ENCODE results near the gene NAA38. TPM values are rescaled to one million over a fixed set of nuclear protein-coding genes. Genes with fewer than 3 reads are reported as not detected.

Gene NAA38
- total RNA-seq, 4 donors from 2014 or later = 24.6 to 180 (median 79.6) TPM

DNA sequence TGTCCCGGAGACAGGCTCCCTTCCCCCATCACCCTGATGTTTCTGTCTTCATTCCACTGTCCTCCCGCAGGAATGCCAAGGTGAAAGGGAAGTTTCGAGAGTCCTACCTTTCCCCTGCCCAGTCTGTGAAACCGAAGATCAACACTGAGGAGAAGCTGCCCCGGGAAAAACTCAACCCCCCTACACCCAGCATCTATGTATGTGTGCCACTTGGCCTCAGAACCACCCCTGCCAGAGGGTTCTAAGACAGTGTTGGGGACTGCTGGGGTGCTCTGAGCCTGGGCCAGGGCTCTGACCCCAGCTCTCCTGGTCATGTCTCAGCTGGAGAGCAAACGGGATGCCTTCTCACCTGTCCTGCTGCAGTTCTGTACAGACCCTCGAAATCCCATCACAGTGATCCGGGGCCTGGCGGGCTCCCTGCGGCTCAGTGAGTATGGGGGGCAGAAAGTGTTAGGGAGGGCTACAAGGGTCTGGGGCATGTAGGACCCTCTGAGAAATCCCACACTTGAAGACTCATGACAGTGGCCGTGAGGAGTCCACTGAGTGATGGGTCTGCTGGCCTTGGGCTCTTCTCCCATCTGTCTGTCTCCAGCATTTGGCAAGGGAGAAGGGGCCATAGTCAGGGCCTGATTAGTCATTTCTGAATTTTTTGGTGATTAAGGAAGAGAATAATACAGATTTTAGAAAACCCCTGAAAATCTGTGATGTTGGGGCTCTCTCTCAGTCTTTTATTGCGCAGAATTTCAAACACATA is 7.4 kb downstream of the NAA38 start:
- no peak for TF ChIP-seq POLR2A (IDR thresholded peaks at IDR 0.05)
- TF ChIP-seq, protein P1, sequence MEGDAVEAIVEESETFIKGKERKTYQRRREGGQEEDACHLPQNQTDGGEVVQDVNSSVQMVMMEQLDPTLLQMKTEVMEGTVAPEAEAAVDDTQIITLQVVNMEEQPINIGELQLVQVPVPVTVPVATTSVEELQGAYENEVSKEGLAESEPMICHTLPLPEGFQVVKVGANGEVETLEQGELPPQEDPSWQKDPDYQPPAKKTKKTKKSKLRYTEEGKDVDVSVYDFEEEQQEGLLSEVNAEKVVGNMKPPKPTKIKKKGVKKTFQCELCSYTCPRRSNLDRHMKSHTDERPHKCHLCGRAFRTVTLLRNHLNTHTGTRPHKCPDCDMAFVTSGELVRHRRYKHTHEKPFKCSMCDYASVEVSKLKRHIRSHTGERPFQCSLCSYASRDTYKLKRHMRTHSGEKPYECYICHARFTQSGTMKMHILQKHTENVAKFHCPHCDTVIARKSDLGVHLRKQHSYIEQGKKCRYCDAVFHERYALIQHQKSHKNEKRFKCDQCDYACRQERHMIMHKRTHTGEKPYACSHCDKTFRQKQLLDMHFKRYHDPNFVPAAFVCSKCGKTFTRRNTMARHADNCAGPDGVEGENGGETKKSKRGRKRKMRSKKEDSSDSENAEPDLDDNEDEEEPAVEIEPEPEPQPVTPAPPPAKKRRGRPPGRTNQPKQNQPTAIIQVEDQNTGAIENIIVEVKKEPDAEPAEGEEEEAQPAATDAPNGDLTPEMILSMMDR (IDR thresholded peaks at IDR 0.05) = no peak
- no peak for DNase-seq
- 88 to 90% methylated on average over 10 to 12 of the region's 12 CpGs for WGBS, 2 donors
- Histone ChIP-seq H3K27me3 (no peaks in the 10 kb centered on the region), H3K9me3 (no peaks in the 10 kb centered on the region), H3K4me1 (peaks cover 9 to 19% of the 10 kb centered on the region in 2 donors), H3K36me3 (peaks cover 61 to 68% of the 10 kb centered on the region in 2 donors), H3K27ac (no peak overlapping the region), H3K4me3 (replicated peaks in 1 of 3) (no peak overlapping the region)
- intact Hi-C loops (cut with DNase I) = loop anchor here (10.0 kb wide), 1 partner anchor 295 kb away; no protein-coding TSS in a partner anchor

DNA sequence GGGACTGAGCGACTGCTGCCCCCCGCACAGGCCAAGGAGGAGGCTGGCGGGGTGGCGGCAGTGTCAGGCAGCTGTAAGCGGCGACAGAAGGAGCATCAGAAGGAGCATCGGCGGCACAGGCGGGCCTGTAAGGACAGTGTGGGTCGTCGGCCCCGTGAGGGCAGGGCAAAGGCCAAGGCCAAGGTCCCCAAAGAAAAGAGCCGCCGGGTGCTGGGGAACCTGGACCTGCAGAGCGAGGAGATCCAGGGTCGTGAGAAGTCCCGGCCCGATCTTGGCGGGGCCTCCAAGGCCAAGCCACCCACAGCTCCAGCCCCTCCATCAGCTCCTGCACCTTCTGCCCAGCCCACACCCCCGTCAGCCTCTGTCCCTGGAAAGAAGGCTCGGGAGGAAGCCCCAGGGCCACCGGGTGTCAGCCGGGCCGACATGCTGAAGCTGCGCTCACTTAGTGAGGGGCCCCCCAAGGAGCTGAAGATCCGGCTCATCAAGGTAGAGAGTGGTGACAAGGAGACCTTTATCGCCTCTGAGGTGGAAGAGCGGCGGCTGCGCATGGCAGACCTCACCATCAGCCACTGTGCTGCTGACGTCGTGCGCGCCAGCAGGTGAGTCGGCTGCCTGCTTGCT is 8.1 kb downstream of the NAA38 start:
- DNase-seq = no peak
- no peaks in the 10 kb centered on the region for H3K27me3 ChIP-seq
- no peaks in the 10 kb centered on the region for H3K9me3 ChIP-seq
- no peak overlapping the region for H3K27ac ChIP-seq
- TF ChIP-seq, protein P1 (IDR thresholded peaks at IDR 0.05) = no peak
- TF ChIP-seq POLR2A (IDR thresholded peaks at IDR 0.05) = no peak
- peaks cover 10 to 20% of the 10 kb centered on the region in 2 donors for H3K4me1 ChIP-seq
- intact Hi-C loops (cut with DNase I) = loop anchor here (10.0 kb wide), 1 partner anchor 296 kb away; no protein-coding TSS in a partner anchor
- H3K36me3 ChIP-seq = peaks cover 61 to 68% of the 10 kb centered on the region in 2 donors
- WGBS, 2 donors = 88 to 91% methylated on average over 29 to 34 of the region's 35 CpGs
- no peak overlapping the region for H3K4me3 ChIP-seq (replicated peaks in 1 of 3)

DNA sequence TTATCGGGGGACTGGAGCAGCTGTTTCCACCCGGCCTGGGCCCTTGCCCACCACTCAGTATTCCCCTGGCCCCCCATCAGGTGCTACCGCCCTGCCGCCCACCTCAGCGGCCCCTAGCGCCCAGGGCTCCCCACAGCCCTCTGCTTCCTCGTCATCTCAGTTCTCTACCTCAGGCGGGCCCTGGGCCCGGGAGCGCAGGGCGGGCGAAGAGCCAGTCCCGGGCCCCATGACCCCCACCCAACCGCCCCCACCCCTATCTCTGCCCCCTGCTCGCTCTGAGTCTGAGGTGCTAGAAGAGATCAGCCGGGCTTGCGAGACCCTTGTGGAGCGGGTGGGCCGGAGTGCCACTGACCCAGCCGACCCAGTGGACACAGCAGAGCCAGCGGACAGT is 8.6 kb downstream of the NAA38 start:
- no peak for DNase-seq
- Histone ChIP-seq H3K27me3 (no peaks in the 10 kb centered on the region), H3K27ac (no peak overlapping the region), H3K9me3 (no peaks in the 10 kb centered on the region), H3K4me1 (peaks cover 10 to 20% of the 10 kb centered on the region in 2 donors), H3K36me3 (peaks cover 61 to 66% of the 10 kb centered on the region in 2 donors), H3K4me3 (replicated peaks in 1 of 3) (no peak overlapping the region)
- no peak for TF ChIP-seq POLR2A (IDR thresholded peaks at IDR 0.05)
- TF ChIP-seq, protein P1 (IDR thresholded peaks at IDR 0.05) = no peak
- 90 to 93% methylated on average over 10 to 13 of the region's 21 CpGs for WGBS, 2 donors
- intact Hi-C loops (cut with DNase I) = loop anchor here (10.0 kb wide), 1 partner anchor 296 kb away; no protein-coding TSS in a partner anchor

DNA sequence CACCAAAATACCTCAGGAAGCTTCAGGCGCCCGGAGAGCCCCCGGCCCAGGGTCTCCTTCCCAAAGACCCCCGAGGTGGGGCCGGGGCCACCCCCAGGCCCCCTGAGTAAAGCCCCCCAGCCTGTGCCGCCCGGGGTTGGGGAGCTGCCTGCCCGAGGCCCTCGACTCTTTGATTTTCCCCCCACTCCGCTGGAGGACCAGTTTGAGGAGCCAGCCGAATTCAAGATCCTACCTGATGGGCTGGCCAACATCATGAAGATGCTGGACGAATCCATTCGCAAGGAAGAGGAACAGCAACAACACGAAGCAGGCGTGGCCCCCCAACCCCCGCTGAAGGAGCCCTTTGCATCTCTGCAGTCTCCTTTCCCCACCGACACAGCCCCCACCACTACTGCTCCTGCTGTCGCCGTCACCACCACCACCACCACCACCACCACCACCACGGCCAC is 9.2 kb downstream of the NAA38 start:
- H3K4me1 ChIP-seq = peaks cover 11 to 20% of the 10 kb centered on the region in 2 donors
- no peak overlapping the region for H3K4me3 ChIP-seq (replicated peaks in 1 of 3)
- no peaks in the 10 kb centered on the region for H3K27me3 ChIP-seq
- no peak overlapping the region for H3K27ac ChIP-seq
- peaks cover 60 to 63% of the 10 kb centered on the region in 2 donors for H3K36me3 ChIP-seq
- WGBS, 2 donors = 88% methylated on average over 19 to 20 of the region's 20 CpGs
- DNase-seq = no peak
- H3K9me3 ChIP-seq = no peaks in the 10 kb centered on the region
- no peak for TF ChIP-seq POLR2A (IDR thresholded peaks at IDR 0.05)
- TF ChIP-seq, protein P1 (IDR thresholded peaks at IDR 0.05) = no peak
- intact Hi-C loops (cut with DNase I) = loop anchor here (10.0 kb wide), 1 partner anchor 297 kb away; no protein-coding TSS in a partner anchor

Measured in thyroid gland (tissue), 4 donors.